ENCODE results near the gene DNAJC28. TPM values are rescaled to one million over a fixed set of nuclear protein-coding genes. Genes with fewer than 3 reads are reported as not detected.
"Not testable (repeated sequence)": the region's sequence is repeated elsewhere in the genome, so short reads cannot be mapped to it uniquely, and the experiment has no call there.

Gene DNAJC28
- polyA plus RNA-seq, 1 experiment = 1.9 TPM

GRCh38 chr21:33473344-33473743 lies 18.2 kb downstream of the DNAJC28 start:
- TF ChIP-seq CTCF (IDR thresholded peaks at IDR 0.05; ENCODE audit: low read depth, low read length) = no peak
- Histone ChIP-seq H3K4me3 (ENCODE audit: low read depth, low read length) (no peak overlapping the region), H3K9me3 (ENCODE audit: control insufficient read depth, insufficient read depth, low read length) (no peaks in the 10 kb centered on the region), H3K27ac (ENCODE audit: low read depth, low read length) (no peak overlapping the region), H3K27me3 (ENCODE audit: control insufficient read depth, insufficient read depth, low read length) (no peaks in the 10 kb centered on the region)
- POLR2A ChIA-PET = no interaction called here
- DNase-seq (ENCODE audit: low read depth, low spot score) = no peak
- CTCF ChIA-PET = no interaction called here

DNA sequence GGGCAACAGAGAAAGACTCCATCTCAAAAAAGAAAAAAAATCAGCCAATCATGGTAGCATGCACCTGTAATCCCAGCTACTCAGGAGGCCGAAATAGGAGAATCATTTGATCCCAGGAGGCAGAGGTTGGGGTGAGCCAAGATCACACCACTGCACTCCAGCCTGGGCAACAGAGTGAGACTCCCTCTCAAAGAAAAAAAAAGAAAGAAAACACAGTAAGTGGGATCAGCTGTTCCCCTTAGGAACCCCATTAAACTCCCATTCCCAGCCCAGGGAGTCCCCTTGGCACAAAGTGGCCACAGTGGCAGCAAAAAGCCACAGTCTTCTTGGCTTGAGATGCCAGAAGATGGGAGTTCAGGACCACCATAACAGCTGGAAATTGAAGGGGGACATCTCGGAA lies 20.8 kb downstream of the DNAJC28 start:
- H3K9me3 ChIP-seq (ENCODE audit: control insufficient read depth, insufficient read depth, low read length) = no peaks in the 10 kb centered on the region
- DNase-seq (ENCODE audit: low read depth, low spot score) = no peak
- no peaks in the 10 kb centered on the region for H3K27me3 ChIP-seq (ENCODE audit: control insufficient read depth, insufficient read depth, low read length)
- no peak for TF ChIP-seq CTCF (IDR thresholded peaks at IDR 0.05; ENCODE audit: low read depth, low read length)
- CTCF ChIA-PET = no interaction called here
- POLR2A ChIA-PET = no interaction called here
- H3K27ac ChIP-seq (ENCODE audit: low read depth, low read length) = no peak overlapping the region
- no peak overlapping the region for H3K4me3 ChIP-seq (ENCODE audit: low read depth, low read length)

- H3K9me3 ChIP-seq (ENCODE audit: control insufficient read depth, insufficient read depth, low read length); H3K27me3 ChIP-seq (ENCODE audit: control insufficient read depth, insufficient read depth, low read length); H3K27ac ChIP-seq (ENCODE audit: low read depth, low read length); H3K4me3 ChIP-seq (ENCODE audit: low read depth, low read length); POLR2A ChIA-PET; DNase-seq (ENCODE audit: low read depth, low spot score): not testable (repeated sequence)
- CTCF ChIA-PET = interaction anchor here (0.5 kb wide), 1 partner anchor 25 kb away, joined by 3 read pairs; no protein-coding TSS in a partner anchor
Observed at GRCh38 chr21:33469183-33469582, 22.3 kb downstream of the DNAJC28 start.

- ChIA-PET POLR2A (no interaction called here), CTCF (interaction anchor here (1.4 to 1.8 kb wide), 2 partner anchors 17 to 101 kb away, joined by 3 to 5 read pairs; no protein-coding TSS in a partner anchor)
- H3K9me3 ChIP-seq (ENCODE audit: control insufficient read depth, insufficient read depth, low read length) = no peaks in the 10 kb centered on the region
- TF ChIP-seq CTCF (IDR thresholded peaks at IDR 0.05; ENCODE audit: low read depth, low read length) = no peak
- H3K4me3 ChIP-seq (ENCODE audit: low read depth, low read length) = no peak overlapping the region
- H3K27me3 ChIP-seq (ENCODE audit: control insufficient read depth, insufficient read depth, low read length) = no peaks in the 10 kb centered on the region
- no peak overlapping the region for H3K27ac ChIP-seq (ENCODE audit: low read depth, low read length)
- DNase-seq (ENCODE audit: low read depth, low spot score) = no peak
Observed at GRCh38 chr21:33461538-33462250, 29.8 kb downstream of the DNAJC28 start.

DNA sequence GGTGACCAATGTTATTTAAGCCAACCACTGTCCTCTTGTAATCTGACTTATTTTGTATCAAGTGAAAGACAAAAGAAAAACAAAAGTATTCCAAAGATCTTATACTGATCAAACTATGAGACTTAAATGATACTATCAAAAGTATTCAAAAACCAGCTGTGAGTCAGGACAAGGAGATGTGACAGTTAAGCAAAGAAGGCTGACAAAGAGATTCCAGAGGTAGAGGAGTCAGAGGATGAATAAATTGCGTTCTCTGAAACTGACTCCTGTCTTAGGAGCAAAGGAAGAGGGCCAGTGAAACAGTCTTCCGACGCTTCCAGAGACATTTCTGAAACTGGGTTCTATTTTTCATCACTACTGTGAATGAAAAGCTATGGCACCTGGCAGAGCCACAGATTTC lies 32.7 kb downstream of the DNAJC28 start:
- Histone ChIP-seq H3K27ac (ENCODE audit: low read depth, low read length) (no peak overlapping the region), H3K9me3 (ENCODE audit: control insufficient read depth, insufficient read depth, low read length) (no peaks in the 10 kb centered on the region), H3K4me3 (ENCODE audit: low read depth, low read length) (no peak overlapping the region), H3K27me3 (ENCODE audit: control insufficient read depth, insufficient read depth, low read length) (no peaks in the 10 kb centered on the region)
- TF ChIP-seq CTCF (IDR thresholded peaks at IDR 0.05; ENCODE audit: low read depth, low read length) = no peak
- POLR2A ChIA-PET = no interaction called here
- CTCF ChIA-PET = interaction anchor here (1.0 to 1.5 kb wide), 2 partner anchors 14 to 147 kb away, joined by 3 to 10 read pairs; no protein-coding TSS in a partner anchor
- no peak for DNase-seq (ENCODE audit: low read depth, low spot score)
